ENCODE measurements around the gene KCTD21.

The KCTD21 gene

GRCh38 chr11:78176605-78177141 lies 11.8 kb downstream of the KCTD21 start:
- TF ChIP-seq FOXP2 (optimal IDR thresholded peaks at IDR 0.05; ENCODE audit: borderline replicate concordance, extremely low read depth, extremely low read length, insufficient read depth) (no peak), POLR2AphosphoS5 (IDR thresholded peaks at IDR 0.05; ENCODE audit: low read depth, low read length) (no peak), TAF1 (IDR thresholded peaks at IDR 0.05; ENCODE audit: borderline replicate concordance, insufficient read depth, low read length) (no peak), SIN3A (IDR thresholded peaks at IDR 0.05; ENCODE audit: borderline replicate concordance, insufficient read depth, low read length) (no peak)
- TF ChIP-seq, protein P1, sequence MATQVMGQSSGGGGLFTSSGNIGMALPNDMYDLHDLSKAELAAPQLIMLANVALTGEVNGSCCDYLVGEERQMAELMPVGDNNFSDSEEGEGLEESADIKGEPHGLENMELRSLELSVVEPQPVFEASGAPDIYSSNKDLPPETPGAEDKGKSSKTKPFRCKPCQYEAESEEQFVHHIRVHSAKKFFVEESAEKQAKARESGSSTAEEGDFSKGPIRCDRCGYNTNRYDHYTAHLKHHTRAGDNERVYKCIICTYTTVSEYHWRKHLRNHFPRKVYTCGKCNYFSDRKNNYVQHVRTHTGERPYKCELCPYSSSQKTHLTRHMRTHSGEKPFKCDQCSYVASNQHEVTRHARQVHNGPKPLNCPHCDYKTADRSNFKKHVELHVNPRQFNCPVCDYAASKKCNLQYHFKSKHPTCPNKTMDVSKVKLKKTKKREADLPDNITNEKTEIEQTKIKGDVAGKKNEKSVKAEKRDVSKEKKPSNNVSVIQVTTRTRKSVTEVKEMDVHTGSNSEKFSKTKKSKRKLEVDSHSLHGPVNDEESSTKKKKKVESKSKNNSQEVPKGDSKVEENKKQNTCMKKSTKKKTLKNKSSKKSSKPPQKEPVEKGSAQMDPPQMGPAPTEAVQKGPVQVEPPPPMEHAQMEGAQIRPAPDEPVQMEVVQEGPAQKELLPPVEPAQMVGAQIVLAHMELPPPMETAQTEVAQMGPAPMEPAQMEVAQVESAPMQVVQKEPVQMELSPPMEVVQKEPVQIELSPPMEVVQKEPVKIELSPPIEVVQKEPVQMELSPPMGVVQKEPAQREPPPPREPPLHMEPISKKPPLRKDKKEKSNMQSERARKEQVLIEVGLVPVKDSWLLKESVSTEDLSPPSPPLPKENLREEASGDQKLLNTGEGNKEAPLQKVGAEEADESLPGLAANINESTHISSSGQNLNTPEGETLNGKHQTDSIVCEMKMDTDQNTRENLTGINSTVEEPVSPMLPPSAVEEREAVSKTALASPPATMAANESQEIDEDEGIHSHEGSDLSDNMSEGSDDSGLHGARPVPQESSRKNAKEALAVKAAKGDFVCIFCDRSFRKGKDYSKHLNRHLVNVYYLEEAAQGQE (IDR thresholded peaks at IDR 0.05; ENCODE audit: insufficient read depth in 1 of 2, low read depth in 2 of 2, low read length in 2 of 2), result no peak

DNA sequence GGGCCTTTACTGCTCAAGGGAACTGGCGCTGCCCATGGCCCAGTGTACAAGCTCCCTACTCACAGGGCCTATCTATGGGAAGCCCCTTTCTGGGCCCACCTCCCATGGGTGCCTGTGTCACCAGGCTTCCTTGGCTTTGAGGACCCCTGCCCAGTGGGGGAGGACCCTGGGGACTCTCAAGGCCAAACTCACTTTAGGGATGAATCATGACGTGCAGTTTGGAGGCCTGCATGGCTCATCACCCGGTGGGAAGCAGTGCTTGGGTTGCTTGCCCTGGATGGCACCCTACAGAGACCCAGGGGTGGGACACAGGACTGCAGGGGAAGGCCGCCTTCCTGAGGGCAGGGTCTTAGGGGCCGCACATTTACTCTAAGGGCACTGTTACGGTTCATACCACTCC lies 16.5 kb downstream of the KCTD21 start:
- no peak for TF ChIP-seq SIN3A (IDR thresholded peaks at IDR 0.05; ENCODE audit: borderline replicate concordance, insufficient read depth, low read length)
- no peak for TF ChIP-seq POLR2AphosphoS5 (IDR thresholded peaks at IDR 0.05; ENCODE audit: low read depth, low read length)
- TF ChIP-seq FOXP2 (optimal IDR thresholded peaks at IDR 0.05; ENCODE audit: borderline replicate concordance, extremely low read depth, extremely low read length, insufficient read depth), result no peak
- no peak for TF ChIP-seq TAF1 (IDR thresholded peaks at IDR 0.05; ENCODE audit: borderline replicate concordance, insufficient read depth, low read length)
- TF ChIP-seq, protein P1 (IDR thresholded peaks at IDR 0.05; ENCODE audit: insufficient read depth in 1 of 2, low read depth in 2 of 2, low read length in 2 of 2), result no peak

DNA sequence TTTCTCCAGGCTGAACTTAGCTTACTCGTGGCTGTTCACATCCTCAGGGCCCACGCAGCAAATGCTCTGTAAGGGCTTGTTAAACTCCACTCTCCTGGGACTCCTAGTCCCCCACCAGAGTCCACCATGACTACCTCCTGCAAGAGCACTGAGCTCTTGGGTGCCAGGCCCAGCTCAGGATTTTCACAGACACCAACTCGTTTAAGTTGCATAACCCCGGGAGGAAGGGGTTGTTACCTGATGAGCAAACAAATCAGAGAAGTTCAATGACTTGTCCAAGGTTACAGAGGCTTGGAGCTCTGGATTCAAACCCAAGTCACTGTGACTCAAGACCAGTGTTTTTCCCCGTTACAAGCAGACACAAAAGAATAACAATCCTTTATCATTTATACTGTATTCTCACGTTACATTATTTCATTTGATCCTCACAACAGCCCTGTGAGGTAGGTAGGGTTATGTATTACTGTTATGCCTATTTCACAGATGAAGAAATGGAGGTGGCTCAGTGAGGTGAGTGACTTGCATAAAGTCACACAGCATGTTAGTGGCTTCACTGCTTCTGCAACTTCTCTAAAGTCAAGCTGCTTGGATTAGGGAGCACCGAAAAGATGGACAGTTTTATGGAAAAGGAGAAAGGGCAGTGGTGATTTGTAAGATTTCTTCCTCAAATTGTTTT lies 17.4 kb downstream of the KCTD21 start:
- TF ChIP-seq TAF1 (IDR thresholded peaks at IDR 0.05; ENCODE audit: borderline replicate concordance, insufficient read depth, low read length) (no peak), POLR2AphosphoS5 (IDR thresholded peaks at IDR 0.05; ENCODE audit: low read depth, low read length) (no peak), FOXP2 (optimal IDR thresholded peaks at IDR 0.05; ENCODE audit: borderline replicate concordance, extremely low read depth, extremely low read length, insufficient read depth) (no peak), SIN3A (IDR thresholded peaks at IDR 0.05; ENCODE audit: borderline replicate concordance, insufficient read depth, low read length) (no peak)
- TF ChIP-seq, protein P1 (IDR thresholded peaks at IDR 0.05; ENCODE audit: insufficient read depth in 1 of 2, low read depth in 2 of 2, low read length in 2 of 2), result no peak

- TF ChIP-seq FOXP2 (optimal IDR thresholded peaks at IDR 0.05; ENCODE audit: borderline replicate concordance, extremely low read depth, extremely low read length, insufficient read depth), result no peak
- no peak for TF ChIP-seq SIN3A (IDR thresholded peaks at IDR 0.05; ENCODE audit: borderline replicate concordance, insufficient read depth, low read length)
- TF ChIP-seq, protein P1 (IDR thresholded peaks at IDR 0.05; ENCODE audit: insufficient read depth in 1 of 2, low read depth in 2 of 2, low read length in 2 of 2), result no peak
- no peak for TF ChIP-seq TAF1 (IDR thresholded peaks at IDR 0.05; ENCODE audit: borderline replicate concordance, insufficient read depth, low read length)
- TF ChIP-seq POLR2AphosphoS5 (IDR thresholded peaks at IDR 0.05; ENCODE audit: low read depth, low read length), result no peak
These were observed 18.0 kb downstream of the KCTD21 start for GRCh38 chr11:78170413-78170812.
